Astrocyte (in vitro differentiated cells and primary cell): ENCODE data around the gene HOXA1. TPM values are rescaled to one million over a fixed set of nuclear protein-coding genes. Genes with fewer than 3 reads are reported as not detected.

Experiments used
- DNase-seq: peaks from one replicate; pipeline ENCODE4 v3.0.0-alpha.2; 2010; ENCODE audit warnings: low read depth
- FAIRE-seq: peaks from 2 replicates; lab custom pipeline; 2011; peaks lifted over from hg19 to GRCh38; lab: Jason Lieb, UNC
- H2AFZ ChIP-seq: 2 replicates; pipeline ENCODE4 v1.6.0; 2012; ENCODE audit warnings: low read depth, low read length, inconsistent platforms
- H3K27ac ChIP-seq: 2 replicates; pipeline ENCODE4 v1.5.1; 2011; ENCODE audit warnings: low read depth, low read length, inconsistent platforms
- H3K27me3 ChIP-seq: 2 replicates; pipeline ENCODE4 v1.6.0; 2011; ENCODE audit warnings: low read length, inconsistent platforms; ENCODE audit not compliant: insufficient read depth
- H3K36me3 ChIP-seq: 2 replicates; pipeline ENCODE4 v1.5.1; 2011; ENCODE audit warnings: low read length, inconsistent platforms; ENCODE audit not compliant: insufficient read depth
- H3K4me1 ChIP-seq: 2 replicates; pipeline ENCODE4 v1.5.1; 2011; ENCODE audit warnings: low read length, inconsistent platforms; ENCODE audit not compliant: insufficient read depth
- H3K4me2 ChIP-seq: 2 replicates; pipeline ENCODE4 v1.6.0; 2012; ENCODE audit warnings: low read length, inconsistent platforms
- H3K4me3 ChIP-seq: 2 replicates; pipeline ENCODE4 v1.5.1; 2011; ENCODE audit warnings: low read depth, mild to moderate bottlenecking, low read length, inconsistent platforms; ENCODE audit not compliant: insufficient read depth
- H3K79me2 ChIP-seq: 2 replicates; pipeline ENCODE4 v1.6.0; 2012; ENCODE audit warnings: mild to moderate bottlenecking, low read length, inconsistent platforms; ENCODE audit not compliant: insufficient read depth
- H3K9ac ChIP-seq: 2 replicates; pipeline ENCODE4 v1.6.0; 2012; ENCODE audit warnings: mild to moderate bottlenecking, low read length, inconsistent platforms
- H3K9me3 ChIP-seq: 2 replicates; pipeline ENCODE4 v1.5.1; 2012; ENCODE audit warnings: low read depth, mild to moderate bottlenecking, low read length, inconsistent platforms; ENCODE audit not compliant: insufficient read depth
- H4K20me1 ChIP-seq: 2 replicates; pipeline ENCODE4 v1.6.0; 2012; ENCODE audit warnings: low read length, inconsistent platforms; ENCODE audit not compliant: insufficient read depth
- H3K27ac Mint-ChIP-seq: one replicate; pipeline ENCODE4 v1.8.0; 2021; ENCODE audit warnings: mild to moderate bottlenecking, mixed read lengths; ENCODE audit not compliant: unreplicated experiment
- H3K27me3 Mint-ChIP-seq: one replicate; pipeline ENCODE4 v1.8.0; 2021; ENCODE audit warnings: low read depth, mixed read lengths; ENCODE audit not compliant: unreplicated experiment
- H3K36me3 Mint-ChIP-seq: one replicate; pipeline ENCODE4 v1.8.0; 2021; ENCODE audit warnings: low read depth, mixed read lengths; ENCODE audit not compliant: unreplicated experiment
- H3K4me1 Mint-ChIP-seq: one replicate; pipeline ENCODE4 v1.8.0; 2021; ENCODE audit warnings: low read depth, mixed read lengths; ENCODE audit not compliant: unreplicated experiment
- H3K4me3 Mint-ChIP-seq: one replicate; pipeline ENCODE4 v1.8.0; 2021; ENCODE audit warnings: mild to moderate bottlenecking, moderate library complexity, mixed read lengths; ENCODE audit not compliant: unreplicated experiment
- H3K9me3 Mint-ChIP-seq: one replicate; pipeline ENCODE4 v1.8.0; 2021; ENCODE audit warnings: mild to moderate bottlenecking, mixed read lengths; ENCODE audit not compliant: unreplicated experiment
- EZH2 ChIP-seq: IDR thresholded peaks from 2 replicates; pipeline ENCODE4 v1.6.1; 2012; ENCODE audit warnings: mild to moderate bottlenecking, low read length, inconsistent platforms; ENCODE audit not compliant: insufficient read depth
- total RNA-seq: library from RNA; stranded (reverse); gene quantifications from 2 replicates; pipeline ENCODE4 v1.2.1, GENCODE V29; 2021
- TF ChIP-seq, protein P1 (sequence below): IDR thresholded peaks from 2 replicates; pipeline ENCODE4 v1.5.1; 2011; ENCODE audit warnings: low read depth, mild to moderate bottlenecking, inconsistent platforms, low read length, moderate library complexity; ENCODE audit not compliant: insufficient read depth

Gene HOXA1
- total RNA-seq, 1 donor from 2014 or later, result 0.23 TPM

DNA sequence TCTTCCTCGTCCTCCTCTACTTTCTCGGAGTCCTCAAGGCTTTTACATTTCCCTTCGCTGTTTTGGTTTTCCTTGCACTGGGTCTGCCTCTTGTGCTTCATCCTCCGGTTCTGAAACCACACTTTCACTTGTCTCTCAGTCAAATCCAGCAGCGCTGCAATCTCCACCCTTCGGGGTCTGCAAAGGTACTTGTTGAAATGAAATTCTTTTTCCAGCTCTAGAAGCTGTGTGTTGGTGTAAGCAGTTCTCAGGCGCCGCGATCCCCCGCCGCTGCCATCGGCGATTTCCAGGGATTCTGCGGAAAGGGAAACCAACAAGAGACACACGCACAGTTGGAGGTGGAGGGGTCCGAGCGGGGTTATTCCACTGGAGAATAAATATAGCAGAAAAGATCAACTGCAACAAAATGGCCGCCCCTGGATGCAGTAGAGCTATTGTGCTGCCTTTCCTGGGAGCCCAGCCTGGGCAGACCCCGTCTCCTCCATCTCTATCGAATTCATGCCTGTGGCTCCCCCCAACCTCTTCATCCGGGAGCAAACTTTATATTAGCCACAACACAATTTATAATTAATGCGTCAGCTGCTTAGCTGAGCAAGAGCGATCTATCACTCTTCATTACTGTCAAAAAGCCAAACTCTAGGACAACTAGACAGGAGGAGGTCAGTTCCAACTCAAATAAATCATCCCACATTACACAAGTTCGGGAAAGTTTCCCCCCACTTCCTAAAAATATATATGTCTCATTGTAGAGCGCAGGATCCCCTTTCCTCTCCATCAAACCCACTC is 5.6 kb upstream of the HOXA1 start:
- Histone ChIP-seq H3K27me3 (peaks cover 81% of the 10 kb centered on the region), H2AFZ (no peak overlapping the region), H3K4me2 (peak overlapping the region; percentile 91), H3K9ac (peak overlapping the region; percentile 68), H3K79me2 (peaks cover 40% of the 10 kb centered on the region), H3K4me3 (peak overlapping the region; percentile 50), H3K36me3 (no peaks in the 10 kb centered on the region), H3K4me1 (peaks cover 25% of the 10 kb centered on the region), H3K27ac (peak overlapping the region; percentile 72), H4K20me1 (peaks cover 8% of the 10 kb centered on the region), H3K9me3 (no peaks in the 10 kb centered on the region)
- peak; percentile 92 for DNase-seq
- no peak for FAIRE-seq
- no peak for TF ChIP-seq EZH2
- TF ChIP-seq, protein P1, sequence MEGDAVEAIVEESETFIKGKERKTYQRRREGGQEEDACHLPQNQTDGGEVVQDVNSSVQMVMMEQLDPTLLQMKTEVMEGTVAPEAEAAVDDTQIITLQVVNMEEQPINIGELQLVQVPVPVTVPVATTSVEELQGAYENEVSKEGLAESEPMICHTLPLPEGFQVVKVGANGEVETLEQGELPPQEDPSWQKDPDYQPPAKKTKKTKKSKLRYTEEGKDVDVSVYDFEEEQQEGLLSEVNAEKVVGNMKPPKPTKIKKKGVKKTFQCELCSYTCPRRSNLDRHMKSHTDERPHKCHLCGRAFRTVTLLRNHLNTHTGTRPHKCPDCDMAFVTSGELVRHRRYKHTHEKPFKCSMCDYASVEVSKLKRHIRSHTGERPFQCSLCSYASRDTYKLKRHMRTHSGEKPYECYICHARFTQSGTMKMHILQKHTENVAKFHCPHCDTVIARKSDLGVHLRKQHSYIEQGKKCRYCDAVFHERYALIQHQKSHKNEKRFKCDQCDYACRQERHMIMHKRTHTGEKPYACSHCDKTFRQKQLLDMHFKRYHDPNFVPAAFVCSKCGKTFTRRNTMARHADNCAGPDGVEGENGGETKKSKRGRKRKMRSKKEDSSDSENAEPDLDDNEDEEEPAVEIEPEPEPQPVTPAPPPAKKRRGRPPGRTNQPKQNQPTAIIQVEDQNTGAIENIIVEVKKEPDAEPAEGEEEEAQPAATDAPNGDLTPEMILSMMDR, result no peak
- H3K9me3 Mint-ChIP-seq, result peaks cover 47% of the 10 kb centered on the region
- H3K36me3 Mint-ChIP-seq, result peaks cover 5% of the 10 kb centered on the region
- H3K4me3 Mint-ChIP-seq, result no peak overlapping the region
- peaks cover 95% of the 10 kb centered on the region for H3K27me3 Mint-ChIP-seq
- H3K4me1 Mint-ChIP-seq, result peaks cover 2% of the 10 kb centered on the region
- no peak overlapping the region for H3K27ac Mint-ChIP-seq

DNA sequence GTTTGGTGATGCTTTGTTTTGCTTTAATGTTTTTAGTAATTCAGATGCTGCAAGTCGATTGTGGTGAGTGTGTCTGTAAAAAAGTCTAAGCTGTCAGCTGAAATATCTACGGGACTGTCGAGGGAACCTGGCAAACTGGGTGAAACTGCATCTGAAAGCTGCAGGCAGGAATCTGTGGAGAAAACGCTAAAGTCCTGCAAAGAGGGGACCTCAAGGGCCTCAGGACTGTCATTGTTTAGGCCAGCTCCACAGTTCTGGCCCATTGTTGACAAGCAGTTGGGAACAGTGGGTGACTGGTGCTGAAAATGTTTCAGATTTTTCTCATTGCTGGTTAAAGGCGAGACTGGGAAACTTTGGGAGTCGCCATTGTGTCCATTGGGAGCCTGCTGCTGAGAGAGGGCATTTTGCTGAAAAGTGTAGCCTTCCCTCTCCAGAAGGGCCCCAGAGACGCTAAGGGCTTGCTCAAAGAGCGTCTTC is 4.9 kb upstream of the HOXA1 start:
- H3K36me3 ChIP-seq, result no peaks in the 10 kb centered on the region
- DNase-seq (peak; percentile 47), FAIRE-seq (no peak)
- Mint-ChIP-seq H3K9me3 (peaks cover 42% of the 10 kb centered on the region), H3K27me3 (peaks cover 90% of the 10 kb centered on the region), H3K27ac (no peak overlapping the region), H3K36me3 (peaks cover 5% of the 10 kb centered on the region), H3K4me3 (no peak overlapping the region), H3K4me1 (peaks cover 2% of the 10 kb centered on the region)
- TF ChIP-seq, protein P1, result no peak
- no peak for TF ChIP-seq EZH2
- no peak overlapping the region for H2AFZ ChIP-seq
- no peaks in the 10 kb centered on the region for H3K9me3 ChIP-seq
- H3K9ac ChIP-seq, result peak overlapping the region; percentile 68
- peaks cover 8% of the 10 kb centered on the region for H4K20me1 ChIP-seq
- peaks cover 75% of the 10 kb centered on the region for H3K27me3 ChIP-seq
- H3K27ac ChIP-seq, result peak overlapping the region; percentile 72
- H3K4me3 ChIP-seq, result peak overlapping the region; percentile 50
- peaks cover 41% of the 10 kb centered on the region for H3K79me2 ChIP-seq
- peak overlapping the region; percentile 91 for H3K4me2 ChIP-seq
- H3K4me1 ChIP-seq, result peaks cover 20% of the 10 kb centered on the region
